HCT116 (cell line): ENCODE data around the gene CARS1. TPM values are rescaled to one million over a fixed set of nuclear protein-coding genes. Genes with fewer than 3 reads are reported as not detected.

Experiments used
- ATAC-seq: fragments of 200-7000 bp; cut with Tn5 transposase; 2 replicates; pipeline ENCODE4 v1.9.1; 2020; ENCODE audit warnings: mild to moderate bottlenecking, moderate library complexity
- BruUV-seq: library from RNA; stranded (reverse); fragments of 400-500 nt; replicated peaks from 2 replicates; lab custom pipeline; 2021; lab: Mats Ljungman, UMichigan
- CTCF ChIA-PET: fragments of 300-600 bp; sonication (Branson Sonifier 250); formaldehyde crosslinking; loops from one replicate; lab custom pipeline; 2021; ENCODE audit warnings: antibody characterized with exemption; lab: Charles Lee
- POLR2A ChIA-PET: fragments of 300-600, 350-600 bp; sonication (Branson Sonifier 250); formaldehyde crosslinking; loops from one replicate; lab custom pipeline; 2021; ENCODE audit warnings: antibody characterized with exemption; lab: Charles Lee
- RAD21 ChIA-PET, 2 experiments: fragments of 300-600 bp; sonication (Branson Sonifier 250); formaldehyde crosslinking; loops; one replicate each; lab custom pipeline; 2023; ENCODE audit warnings: low total read pairs in 2 of 2; ENCODE audit not compliant: uncharacterized antibody in 2 of 2, unreplicated experiment in 2 of 2, low non-redundant PET in 1 of 2; lab: Charles Lee
- DNase-seq: peaks from one replicate; pipeline ENCODE4 v3.0.0-alpha.2; 2010; ENCODE audit warnings: low read depth, low spot score
- H2AFZ ChIP-seq: fragments of 200-600 bp; shearing (Covaris generic), sonication (generic); 2 replicates; pipeline ENCODE4 v1.6.1; 2017; ENCODE audit warnings: low read depth, mixed run types, mixed read lengths, antibody characterized with exemption, low read length; ENCODE audit not compliant: poor library complexity, severe bottlenecking
- H3K27ac ChIP-seq: 2 replicates; pipeline ENCODE4 v1.5.1; 2012; ENCODE audit warnings: low read depth, low read length
- H3K27me3 ChIP-seq: fragments of 200-600 bp; sonication (generic); 2 replicates; pipeline ENCODE4 v1.6.1; 2016; ENCODE audit warnings: mixed run types, low read length, mixed read lengths; ENCODE audit not compliant: insufficient read depth
- H3K36me3 ChIP-seq, 2 experiments: fragments of 200-500 bp in 1 of 2; fragments of 200-600 bp in 1 of 2; sonication (Bioruptor generic) in 1 of 2; sonication (generic) in 1 of 2; 2 replicates each; pipeline versions ENCODE4 v1.5.1 to v1.6.1; 2014 to 2016; ENCODE audit warnings: low read length in 2 of 2, inconsistent platforms in 1 of 2, mixed read lengths in 1 of 2, mixed run types in 1 of 2; ENCODE audit not compliant: insufficient read depth in 2 of 2, control insufficient read depth in 1 of 2
- H3K4me1 ChIP-seq, 2 experiments: fragments of 200-600 bp in 1 of 2; sonication (generic) in 1 of 2; 2 replicates each; pipeline versions ENCODE4 v1.5.1 to v1.6.1; 2012 to 2017; ENCODE audit warnings: low read length in 2 of 2, inconsistent platforms in 1 of 2, mild to moderate bottlenecking in 1 of 2, mixed read lengths in 1 of 2, mixed run types in 1 of 2, moderate library complexity in 1 of 2; ENCODE audit not compliant: insufficient read depth in 2 of 2, control insufficient read depth in 1 of 2
- H3K4me2 ChIP-seq: fragments of 200-600 bp; sonication (generic); 2 replicates; pipeline ENCODE4 v1.6.1; 2017; ENCODE audit warnings: mixed run types, low read length, mixed read lengths
- H3K4me3 ChIP-seq, 2 experiments: fragments of 200-600 bp in 1 of 2; sonication (generic) in 1 of 2; replicated peaks in 1 of 2; 2 replicates each; pipeline ENCODE4 v1.5.1; 2011 to 2016; ENCODE audit warnings: low read length in 2 of 2, control low read depth in 1 of 2, low read depth in 1 of 2, mild to moderate bottlenecking in 1 of 2, mixed read lengths in 1 of 2, mixed run types in 1 of 2
- H3K79me2 ChIP-seq: fragments of 200-600 bp; sonication (generic); 2 replicates; pipeline ENCODE4 v1.6.1; 2017; ENCODE audit warnings: mild to moderate bottlenecking, mixed run types, low read length, moderate library complexity, mixed read lengths; ENCODE audit not compliant: insufficient read depth
- H3K9ac ChIP-seq: fragments of 200-600 bp; sonication (generic); 2 replicates; pipeline ENCODE4 v1.6.1; 2016; ENCODE audit warnings: low read length, mixed read lengths
- H3K9me2 ChIP-seq: fragments of 200-600 bp; sonication (generic), shearing (Covaris generic); 2 replicates; pipeline ENCODE4 v1.6.1; 2017; ENCODE audit warnings: mixed run types, mild to moderate bottlenecking, moderate library complexity; ENCODE audit not compliant: insufficient read depth
- H3K9me3 ChIP-seq, 2 experiments: fragments of 200-500 bp in 1 of 2; fragments of 200-600 bp in 1 of 2; sonication (Bioruptor generic) in 1 of 2; sonication (generic) in 1 of 2; 2 replicates each; pipeline ENCODE4 v1.6.1; 2014 to 2017; ENCODE audit warnings: low read length in 2 of 2, mixed read lengths in 2 of 2, inconsistent platforms in 1 of 2, low read depth in 1 of 2, mild to moderate bottlenecking in 1 of 2, mixed run types in 1 of 2, moderate library complexity in 1 of 2; ENCODE audit not compliant: control insufficient read depth in 1 of 2, insufficient read depth in 1 of 2
- H4K20me1 ChIP-seq: fragments of 200-600 bp; sonication (generic), shearing (Covaris generic); 2 replicates; pipeline ENCODE4 v1.6.1; 2017; ENCODE audit warnings: mixed run types, mild to moderate bottlenecking, moderate library complexity; ENCODE audit not compliant: insufficient read depth
- JUND ChIP-seq: IDR thresholded peaks from 2 replicates; pipeline ENCODE4 v1.6.1; 2012
- POLR2AphosphoS5 ChIP-seq: IDR thresholded peaks from 2 replicates; pipeline ENCODE4 v1.6.1; 2011; ENCODE audit warnings: mild to moderate bottlenecking, low read depth, low read length, moderate library complexity
- SRF ChIP-seq: IDR thresholded peaks from 2 replicates; pipeline ENCODE4 v1.6.1; 2012; ENCODE audit warnings: low read depth
- ZFX ChIP-seq: fragments of 450-650 bp; IDR thresholded peaks from 2 replicates; pipeline ENCODE4 v1.6.1; 2017
- intact Hi-C: fragments of 100-400 bp; cut with micrococcal nuclease; formaldehyde crosslinking; loops from 2 replicates; pipeline ENCODE4 v1.10.0; 2022
- total RNA-seq: library from RNA; stranded (reverse); gene quantifications from one replicate; pipeline ENCODE4 v1.2.1, GENCODE V29; 2021; ENCODE audit not compliant: unreplicated experiment

The CARS1 gene
- total RNA-seq, 1 experiment from 2014 or later, result 124 TPM

DNA sequence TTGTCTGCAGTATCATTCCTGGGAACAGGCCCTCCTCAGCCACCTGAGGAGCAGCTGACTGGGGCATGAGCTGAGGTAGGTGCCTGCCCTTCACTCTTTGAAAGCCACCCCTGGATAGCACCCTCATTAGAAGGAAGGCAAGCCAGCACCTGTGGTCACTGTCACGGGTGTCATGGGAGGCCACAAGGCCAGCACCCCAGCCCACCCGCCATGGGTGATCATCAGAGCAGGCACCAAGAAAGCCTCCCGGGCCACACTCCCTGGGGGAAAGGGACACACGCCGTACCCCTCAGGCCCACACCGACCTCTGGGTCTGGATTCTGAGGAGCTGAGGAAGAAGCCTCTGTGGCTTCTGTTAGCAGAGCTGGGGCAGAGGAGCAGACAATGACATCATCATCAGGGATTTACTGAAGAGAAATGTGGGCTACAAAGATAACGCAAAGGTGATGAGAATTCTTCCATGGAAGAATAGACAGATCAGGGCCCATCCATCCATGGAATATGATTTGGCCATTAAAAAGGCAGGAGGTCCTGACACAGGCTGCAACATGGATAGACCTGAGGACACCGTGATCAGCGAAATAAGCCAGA is 48.4 kb downstream of the CARS1 start:
- H3K4me2 ChIP-seq, result no peak overlapping the region
- no peaks in the 10 kb centered on the region for H3K4me1 ChIP-seq
- no peaks in the 10 kb centered on the region for H3K9me3 ChIP-seq
- ChIA-PET CTCF (no interaction called here), POLR2A (no interaction called here), RAD21 (no interaction called here)
- no peaks in the 10 kb centered on the region for H3K79me2 ChIP-seq
- no peak for TF ChIP-seq ZFX
- no peaks in the 10 kb centered on the region for H3K9me2 ChIP-seq
- peaks cover 14 to 33% of the 10 kb centered on the region in 2 experiments; a peak in 3 of 4 replicates for H3K36me3 ChIP-seq
- DNase-seq (no peak), ATAC-seq (no peak)
- H3K4me3 ChIP-seq, result no peak overlapping the region
- H3K27me3 ChIP-seq, result no peaks in the 10 kb centered on the region
- no peaks in the 10 kb centered on the region for H4K20me1 ChIP-seq
- no TSS peak for BruUV-seq
- no peak overlapping the region for H2AFZ ChIP-seq
- intact Hi-C loops, result no loop called here
- no peak overlapping the region for H3K9ac ChIP-seq
- H3K27ac ChIP-seq, result no peak overlapping the region

DNA sequence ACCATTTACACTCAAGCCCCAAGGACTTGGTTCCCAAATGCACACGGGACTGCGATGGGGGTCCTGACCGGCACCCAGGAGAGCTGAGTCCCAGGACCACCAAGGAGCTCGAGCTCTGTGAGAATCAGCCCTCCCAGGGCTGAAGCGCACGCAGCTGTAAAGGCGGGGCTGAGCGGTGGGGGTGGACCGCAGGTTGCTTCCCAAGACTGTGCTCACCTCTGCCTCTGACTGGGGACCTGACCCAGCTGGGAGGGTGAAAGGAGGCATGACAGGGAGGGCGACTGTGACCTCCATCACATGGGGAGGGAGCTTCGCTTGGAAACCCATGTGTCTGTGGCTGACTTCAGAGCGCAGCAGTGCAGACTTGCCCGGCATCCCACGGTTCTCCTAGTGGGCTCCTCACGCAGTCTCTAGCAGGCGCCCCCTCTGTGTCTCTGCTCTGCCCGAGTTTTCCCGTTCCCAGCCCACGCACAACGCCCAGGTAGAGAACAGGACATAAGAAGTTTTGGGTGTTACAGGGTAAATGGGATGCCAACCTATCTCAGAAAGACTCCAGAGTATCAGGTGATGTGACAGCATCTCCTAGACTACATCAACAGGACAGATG is 49.7 kb downstream of the CARS1 start:
- Histone ChIP-seq H3K4me3 (no peak overlapping the region), H2AFZ (no peak overlapping the region), H3K4me2 (no peak overlapping the region), H3K9me2 (no peaks in the 10 kb centered on the region), H3K36me3 (peaks cover 17 to 32% of the 10 kb centered on the region in 2 experiments; a peak in 3 of 4 replicates), H3K79me2 (no peaks in the 10 kb centered on the region), H3K27me3 (no peaks in the 10 kb centered on the region), H3K4me1 (no peaks in the 10 kb centered on the region), H4K20me1 (no peaks in the 10 kb centered on the region)
- ATAC-seq, result no peak
- intact Hi-C loops, result no loop called here
- RAD21 ChIA-PET, result no interaction called here
- CTCF ChIA-PET, result no interaction called here
- no peak for DNase-seq
- BruUV-seq, result no TSS peak
- POLR2A ChIA-PET, result no interaction called here
- TF ChIP-seq SRF, result no peak
- TF ChIP-seq JUND, result no peak
- 0 out of 2 replicates have a peak, but pooled peaks have one; percentile 16 for TF ChIP-seq POLR2AphosphoS5
- TF ChIP-seq, all 23 proteins: peak for 1
- no peak overlapping the region for H3K9ac ChIP-seq
- H3K27ac ChIP-seq, result no peak overlapping the region
- H3K9me3 ChIP-seq, result no peaks in the 10 kb centered on the region
